Hair follicular keratinocyte (primary cell): ENCODE measurements around the gene OR13A1. TPM values are rescaled to one million over a fixed set of nuclear protein-coding genes. Genes with fewer than 3 reads are reported as not detected.

Source experiments
- total RNA-seq: library from RNA; depleted of rRNA; stranded (reverse); fragments of >200 nt; gene quantifications from 2 replicates; pipeline ENCODE4 v1.2.3, GENCODE V29; 2015

Gene OR13A1
- total RNA-seq = not detected in 2 replicates

GRCh38 chr10:45315508-45315907, at the start of gene OR13A1:
OR13A1 (minus strand) TSS chr10:45315608; CDS start chr10:45304422, 11,186 bp downstream.

Other genes starting within 250 kb of the OR13A1 start
- 0.16 TPM in 1 of 2 replicates, not detected in the other for gene ALOX5, start 58.6 kb upstream of the OR13A1 start, total RNA-seq